Panc1 (cell line): ENCODE results near the gene MACROD2. TPM values are rescaled to one million over a fixed set of nuclear protein-coding genes. Genes with fewer than 3 reads are reported as not detected.

Source experiments
- ATAC-seq: fragments of 200-7000 bp; cut with Tn5 transposase; 2 replicates; pipeline ENCODE4 v1.9.1; 2020; ENCODE audit warnings: mild to moderate bottlenecking, moderate library complexity
- BruUV-seq: library from RNA; stranded (reverse); fragments of 400-500 nt; replicated peaks from 2 replicates; lab custom pipeline; 2021; lab: Mats Ljungman, UMichigan
- CTCF ChIA-PET: fragments of 300-600 bp; sonication (Branson Sonifier 250); formaldehyde crosslinking; loops from one replicate; lab custom pipeline; 2022; ENCODE audit warnings: antibody characterized with exemption; lab: Charles Lee
- POLR2A ChIA-PET: fragments of 300-600 bp; sonication (Branson Sonifier 250); formaldehyde crosslinking; loops from one replicate; lab custom pipeline; 2022; ENCODE audit warnings: antibody characterized with exemption; lab: Charles Lee
- DNase-seq: peaks from one replicate; pipeline ENCODE4 v3.0.0-alpha.2; 2010; ENCODE audit warnings: low read depth, low spot score
- H3K27ac ChIP-seq: 2 replicates; pipeline ENCODE4 v1.5.1; 2011; ENCODE audit warnings: mild to moderate bottlenecking, low read length, inconsistent platforms
- H3K27me3 ChIP-seq: fragments of 200-500 bp; sonication (Bioruptor generic); 2 replicates; pipeline ENCODE4 v1.6.0; 2014; ENCODE audit warnings: low read length, inconsistent platforms; ENCODE audit not compliant: control insufficient read depth, insufficient read depth
- H3K36me3 ChIP-seq: fragments of 200-500 bp; sonication (Bioruptor generic); 2 replicates; pipeline ENCODE4 v1.5.1; 2014; ENCODE audit warnings: inconsistent platforms, mild to moderate bottlenecking, low read length, moderate library complexity; ENCODE audit not compliant: control insufficient read depth, insufficient read depth
- H3K4me1 ChIP-seq: 2 replicates; pipeline ENCODE4 v1.5.1; 2011; ENCODE audit warnings: inconsistent platforms, mild to moderate bottlenecking, low read length, moderate library complexity; ENCODE audit not compliant: control insufficient read depth, insufficient read depth
- H3K4me3 ChIP-seq, 2 experiments: 2 replicates each; pipeline ENCODE4 v1.5.1; 2011 to 2012; ENCODE audit warnings: low read depth in 2 of 2, low read length in 2 of 2, mild to moderate bottlenecking in 2 of 2, inconsistent platforms in 1 of 2, moderate library complexity in 1 of 2
- H3K9me3 ChIP-seq: fragments of 200-500 bp; sonication (Bioruptor generic); 2 replicates; pipeline ENCODE4 v1.5.1; 2014; ENCODE audit warnings: low read depth, mild to moderate bottlenecking, inconsistent platforms, low read length, moderate library complexity; ENCODE audit not compliant: control insufficient read depth, insufficient read depth
- POLR2AphosphoS5 ChIP-seq: IDR thresholded peaks from 2 replicates; pipeline ENCODE4 v1.6.1; 2012; ENCODE audit warnings: mild to moderate bottlenecking, low read depth, low read length, moderate library complexity
- SIN3A ChIP-seq: IDR thresholded peaks from 2 replicates; pipeline ENCODE4 v1.6.1; 2012; ENCODE audit warnings: low read depth, mild to moderate bottlenecking, low read length, moderate library complexity, borderline replicate concordance; ENCODE audit not compliant: insufficient read depth
- TCF7L2 ChIP-seq: IDR thresholded peaks from 2 replicates; pipeline ENCODE4 v1.6.1; 2011; ENCODE audit warnings: mild to moderate bottlenecking, low read depth, low read length, inconsistent platforms
- in situ Hi-C: cut with HindIII; loops from 2 replicates; pipeline ENCODE4 v1.10.0; 2016; ENCODE audit warnings: low sequenced_read_pairs, low pct_unique_long_range_greater_than_20kb
- intact Hi-C: fragments of 100-400 bp; cut with micrococcal nuclease; formaldehyde crosslinking; loops from one replicate; pipeline ENCODE4 v1.10.0; 2022; ENCODE audit not compliant: unreplicated experiment
- total RNA-seq: library from RNA; stranded (reverse); gene quantifications from one replicate; pipeline ENCODE4 v1.2.1, GENCODE V29; 2021; ENCODE audit not compliant: unreplicated experiment
- TF ChIP-seq, protein P1 (sequence below), 2 experiments: IDR thresholded peaks; 2 replicates each; pipeline ENCODE4 v1.6.1; 2011 to 2012; ENCODE audit warnings: low read depth in 2 of 2, control low read depth in 1 of 2, low read length in 1 of 2, mild to moderate bottlenecking in 1 of 2, moderate library complexity in 1 of 2; ENCODE audit not compliant: insufficient read depth in 1 of 2
- TF ChIP-seq, protein P2 (sequence below): fragments of 450-650 bp; IDR thresholded peaks from 2 replicates; pipeline ENCODE4 v1.5.1; 2017; ENCODE audit warnings: mild to moderate bottlenecking

The MACROD2 gene
- total RNA-seq, 1 experiment from 2014 or later: 1.2 TPM

DNA sequence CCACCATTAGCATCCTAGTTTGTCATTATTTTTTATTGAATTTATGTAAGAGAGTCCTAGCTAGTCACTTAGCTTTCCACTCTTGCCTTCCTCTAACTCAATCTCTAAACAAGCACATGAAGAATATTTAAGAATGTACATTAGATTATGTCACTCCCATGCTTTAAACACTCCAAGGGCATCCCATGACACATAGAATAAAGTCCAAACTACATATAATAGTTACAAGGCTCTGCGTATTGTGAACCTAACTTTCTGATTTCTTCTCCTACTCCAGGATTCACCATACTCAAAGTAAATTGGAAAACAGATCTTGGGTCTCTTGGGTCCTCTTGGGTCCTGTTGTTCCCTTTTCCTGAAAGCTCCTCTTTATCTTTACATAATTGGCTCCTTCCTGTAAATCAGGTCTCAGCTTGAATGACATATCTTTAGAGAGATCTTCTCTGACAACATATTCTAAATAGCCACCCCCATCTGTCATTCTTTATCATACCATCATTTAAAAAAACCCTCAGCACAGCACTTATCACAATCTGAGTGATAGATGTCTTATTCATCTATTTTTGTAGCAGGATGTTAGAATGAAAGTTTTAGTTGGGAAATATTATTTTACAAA, 1384.5 kb downstream of the MACROD2 start:
- intact Hi-C loops (no loop called here), in situ Hi-C loops (no loop called here)
- DNase-seq (no peak), ATAC-seq (no peak)
- no TSS peak for BruUV-seq
- ChIA-PET POLR2A (no interaction called here), CTCF (no interaction called here)
- TF ChIP-seq, protein P1, sequence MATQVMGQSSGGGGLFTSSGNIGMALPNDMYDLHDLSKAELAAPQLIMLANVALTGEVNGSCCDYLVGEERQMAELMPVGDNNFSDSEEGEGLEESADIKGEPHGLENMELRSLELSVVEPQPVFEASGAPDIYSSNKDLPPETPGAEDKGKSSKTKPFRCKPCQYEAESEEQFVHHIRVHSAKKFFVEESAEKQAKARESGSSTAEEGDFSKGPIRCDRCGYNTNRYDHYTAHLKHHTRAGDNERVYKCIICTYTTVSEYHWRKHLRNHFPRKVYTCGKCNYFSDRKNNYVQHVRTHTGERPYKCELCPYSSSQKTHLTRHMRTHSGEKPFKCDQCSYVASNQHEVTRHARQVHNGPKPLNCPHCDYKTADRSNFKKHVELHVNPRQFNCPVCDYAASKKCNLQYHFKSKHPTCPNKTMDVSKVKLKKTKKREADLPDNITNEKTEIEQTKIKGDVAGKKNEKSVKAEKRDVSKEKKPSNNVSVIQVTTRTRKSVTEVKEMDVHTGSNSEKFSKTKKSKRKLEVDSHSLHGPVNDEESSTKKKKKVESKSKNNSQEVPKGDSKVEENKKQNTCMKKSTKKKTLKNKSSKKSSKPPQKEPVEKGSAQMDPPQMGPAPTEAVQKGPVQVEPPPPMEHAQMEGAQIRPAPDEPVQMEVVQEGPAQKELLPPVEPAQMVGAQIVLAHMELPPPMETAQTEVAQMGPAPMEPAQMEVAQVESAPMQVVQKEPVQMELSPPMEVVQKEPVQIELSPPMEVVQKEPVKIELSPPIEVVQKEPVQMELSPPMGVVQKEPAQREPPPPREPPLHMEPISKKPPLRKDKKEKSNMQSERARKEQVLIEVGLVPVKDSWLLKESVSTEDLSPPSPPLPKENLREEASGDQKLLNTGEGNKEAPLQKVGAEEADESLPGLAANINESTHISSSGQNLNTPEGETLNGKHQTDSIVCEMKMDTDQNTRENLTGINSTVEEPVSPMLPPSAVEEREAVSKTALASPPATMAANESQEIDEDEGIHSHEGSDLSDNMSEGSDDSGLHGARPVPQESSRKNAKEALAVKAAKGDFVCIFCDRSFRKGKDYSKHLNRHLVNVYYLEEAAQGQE (IDR thresholded peaks at IDR 0.05; ENCODE audit: insufficient read depth in 1 of 2, low read depth in 2 of 2, low read length in 1 of 2): no peak
- TF ChIP-seq SIN3A (no peak), TCF7L2 (no peak), POLR2AphosphoS5 (no peak)
- TF ChIP-seq, protein P2, sequence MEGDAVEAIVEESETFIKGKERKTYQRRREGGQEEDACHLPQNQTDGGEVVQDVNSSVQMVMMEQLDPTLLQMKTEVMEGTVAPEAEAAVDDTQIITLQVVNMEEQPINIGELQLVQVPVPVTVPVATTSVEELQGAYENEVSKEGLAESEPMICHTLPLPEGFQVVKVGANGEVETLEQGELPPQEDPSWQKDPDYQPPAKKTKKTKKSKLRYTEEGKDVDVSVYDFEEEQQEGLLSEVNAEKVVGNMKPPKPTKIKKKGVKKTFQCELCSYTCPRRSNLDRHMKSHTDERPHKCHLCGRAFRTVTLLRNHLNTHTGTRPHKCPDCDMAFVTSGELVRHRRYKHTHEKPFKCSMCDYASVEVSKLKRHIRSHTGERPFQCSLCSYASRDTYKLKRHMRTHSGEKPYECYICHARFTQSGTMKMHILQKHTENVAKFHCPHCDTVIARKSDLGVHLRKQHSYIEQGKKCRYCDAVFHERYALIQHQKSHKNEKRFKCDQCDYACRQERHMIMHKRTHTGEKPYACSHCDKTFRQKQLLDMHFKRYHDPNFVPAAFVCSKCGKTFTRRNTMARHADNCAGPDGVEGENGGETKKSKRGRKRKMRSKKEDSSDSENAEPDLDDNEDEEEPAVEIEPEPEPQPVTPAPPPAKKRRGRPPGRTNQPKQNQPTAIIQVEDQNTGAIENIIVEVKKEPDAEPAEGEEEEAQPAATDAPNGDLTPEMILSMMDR: no peak
- Histone ChIP-seq H3K9me3 (no peaks in the 10 kb centered on the region), H3K36me3 (no peaks in the 10 kb centered on the region), H3K4me1 (no peaks in the 10 kb centered on the region), H3K4me3 (no peak overlapping the region), H3K27ac (no peak overlapping the region), H3K27me3 (no peaks in the 10 kb centered on the region)

DNA sequence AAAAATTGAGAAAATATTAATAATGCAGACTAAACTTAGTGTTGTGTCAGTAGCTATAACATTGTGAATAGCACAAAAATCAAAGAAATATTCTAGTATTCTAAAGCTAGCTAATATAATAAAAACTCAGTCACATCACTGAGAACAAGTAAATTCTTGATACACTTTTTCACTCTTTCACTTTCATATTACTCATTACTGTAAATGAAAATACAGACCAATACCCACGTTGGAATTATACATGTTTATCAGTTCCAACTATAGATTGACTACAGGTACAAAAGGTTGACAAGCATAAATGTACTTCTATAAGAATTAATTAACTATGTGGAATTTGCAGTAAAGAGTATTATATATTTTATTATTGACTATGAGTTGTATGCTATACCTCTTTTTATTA, 1385.5 kb downstream of the MACROD2 start:
- Histone ChIP-seq H3K36me3 (no peaks in the 10 kb centered on the region), H3K9me3 (no peaks in the 10 kb centered on the region), H3K27me3 (no peaks in the 10 kb centered on the region), H3K4me1 (no peaks in the 10 kb centered on the region), H3K4me3 (no peak overlapping the region), H3K27ac (no peak overlapping the region)
- ATAC-seq (no peak), DNase-seq (no peak)
- in situ Hi-C loops: no loop called here
- no peak for TF ChIP-seq POLR2AphosphoS5
- TF ChIP-seq SIN3A: no peak
- TF ChIP-seq, protein P2: no peak
- TF ChIP-seq, protein P1 (IDR thresholded peaks at IDR 0.05; ENCODE audit: insufficient read depth in 1 of 2, low read depth in 2 of 2, low read length in 1 of 2): no peak
- no peak for TF ChIP-seq TCF7L2
- intact Hi-C loops: no loop called here
- POLR2A ChIA-PET: no interaction called here
- BruUV-seq: no TSS peak
- CTCF ChIA-PET: no interaction called here
